K562 (cell line): Measurements from ENCODE around the gene DNAJC6. TPM values are rescaled to one million over a fixed set of nuclear protein-coding genes. Genes with fewer than 3 reads are reported as not detected.

Experiments
- ARHGAP35 ChIP-seq: fragments of 450-650 bp; IDR thresholded peaks from 2 replicates; pipeline ENCODE4 v1.6.1; 2018; ENCODE audit not compliant: partially characterized antibody
- ASH1L ChIP-seq: fragments of 450-650 bp; IDR thresholded peaks from 2 replicates; pipeline ENCODE4 v1.6.1; 2018; ENCODE audit warnings: borderline replicate concordance, mild to moderate bottlenecking, low read depth; ENCODE audit not compliant: partially characterized antibody
- CXXC5 ChIP-seq: fragments of 250-450 bp; sonication (Bioruptor Pico); IDR thresholded peaks from 2 replicates; pipeline ENCODE4 v1.8.0; 2022; ENCODE audit warnings: inconsistent platforms, mild to moderate bottlenecking, moderate library complexity
- EWSR1 ChIP-seq: fragments of 450-650 bp; IDR thresholded peaks from 2 replicates; pipeline ENCODE4 v1.6.1; 2018; ENCODE audit warnings: borderline replicate concordance, mild to moderate bottlenecking, low read depth, moderate library complexity; ENCODE audit not compliant: partially characterized antibody
- HDAC6 ChIP-seq: IDR thresholded peaks from 2 replicates; pipeline ENCODE4 v1.6.1; 2012; ENCODE audit warnings: low read depth, mild to moderate bottlenecking, control low read depth, inconsistent platforms, low read length, moderate library complexity
- MED1 ChIP-seq: sonication (generic); formaldehyde crosslinking; IDR thresholded peaks from 2 replicates; pipeline ENCODE4 v1.8.1; 2023; ENCODE audit warnings: missing genetic modification reagents, borderline replicate concordance
- NFIX ChIP-seq: fragments of 250-450 bp; sonication (Bioruptor Pico); IDR thresholded peaks from 2 replicates; pipeline ENCODE4 v1.4.0; 2020; ENCODE audit warnings: low read depth, mild to moderate bottlenecking, moderate library complexity
- POLR2AphosphoS2 ChIP-seq: IDR thresholded peaks from 2 replicates; pipeline ENCODE4 v1.6.1; 2012; ENCODE audit warnings: low read length, improper control_type of control experiment
- RCOR1 ChIP-seq, 2 experiments: IDR thresholded peaks; 2 replicates each; pipeline ENCODE4 v1.6.1; 2012; ENCODE audit warnings: low read depth in 2 of 2, low read length in 2 of 2, borderline replicate concordance in 1 of 2, improper control_type of control experiment in 1 of 2
- SIRT6 ChIP-seq: IDR thresholded peaks from one replicate; pipeline ENCODE4 v1.6.1; 2012; ENCODE audit warnings: low read depth, mild to moderate bottlenecking, control low read depth, inconsistent platforms, low read length, moderate library complexity
- SNRNP70 ChIP-seq: fragments of 200-400 bp; formaldehyde crosslinking; optimal IDR thresholded peaks from 2 replicates; pipeline ENCODE3; 2017; ENCODE audit warnings: low read depth, low read length
- ZNF121 ChIP-seq: sonication (generic); formaldehyde crosslinking; conservative IDR thresholded peaks from 2 replicates; pipeline ENCODE4 v1.8.0; 2022; ENCODE audit warnings: missing genetic modification reagents
- polyA plus RNA-seq, 8 experiments: library from polyadenylated mRNA; depleted of rRNA in 4 of 8; stranded (reverse) in 5 of 8; unstranded in 3 of 8; fragments of >200 nt; fragmentation: Nextera tagmentation in 2 of 8; fragmentation: Illumina TruSeq in 1 of 8; extraction: Ambion mirVana in 2 of 8; extraction: Trizol in 1 of 8; gene quantifications; 2 replicates each; pipeline versions ENCODE4 v1.2.1 to v1.2.3, GENCODE V29; 2011 to 2014; ENCODE audit warnings: inconsistent platforms in 1 of 8, missing spikeins in 1 of 8
- total RNA-seq, 7 experiments: library from RNA; depleted of rRNA in 6 of 7; stranded (reverse); fragments of >200 nt in 6 of 7; fragmentation: Illumina TruSeq in 2 of 7; extraction: Trizol in 2 of 7; gene quantifications; 2 replicates each; pipeline versions ENCODE4 v1.2.1 to v1.2.3, GENCODE V29; 2011 to 2021; ENCODE audit warnings: low replicate concordance in 1 of 7
- TF ChIP-seq, protein P1 (sequence below): sonication (generic); formaldehyde crosslinking; IDR thresholded peaks from 2 replicates; pipeline ENCODE4 v1.8.0; 2022; ENCODE audit warnings: missing genetic modification reagents, mild to moderate bottlenecking, borderline replicate concordance
- TF ChIP-seq, protein P2 (sequence below), 2 experiments: fragments of 450-650 bp in 1 of 2; sonication (generic) in 1 of 2; formaldehyde crosslinking in 1 of 2; IDR thresholded peaks in 1 of 2; conservative IDR thresholded peaks in 1 of 2; 2 replicates each; pipeline versions ENCODE4 v1.6.1 to v1.8.1; 2016 to 2023; ENCODE audit warnings: mild to moderate bottlenecking in 2 of 2, moderate library complexity in 2 of 2, inconsistent platforms in 1 of 2, missing genetic modification reagents in 1 of 2

DNAJC6 gene
- total and polyA plus RNA-seq, 9 of the 15 experiments (the other 6 are each of a cell fraction or from before 2014, with no cell fraction given) = 6.7 to 78.7 (median 28.0) TPM

DNA sequence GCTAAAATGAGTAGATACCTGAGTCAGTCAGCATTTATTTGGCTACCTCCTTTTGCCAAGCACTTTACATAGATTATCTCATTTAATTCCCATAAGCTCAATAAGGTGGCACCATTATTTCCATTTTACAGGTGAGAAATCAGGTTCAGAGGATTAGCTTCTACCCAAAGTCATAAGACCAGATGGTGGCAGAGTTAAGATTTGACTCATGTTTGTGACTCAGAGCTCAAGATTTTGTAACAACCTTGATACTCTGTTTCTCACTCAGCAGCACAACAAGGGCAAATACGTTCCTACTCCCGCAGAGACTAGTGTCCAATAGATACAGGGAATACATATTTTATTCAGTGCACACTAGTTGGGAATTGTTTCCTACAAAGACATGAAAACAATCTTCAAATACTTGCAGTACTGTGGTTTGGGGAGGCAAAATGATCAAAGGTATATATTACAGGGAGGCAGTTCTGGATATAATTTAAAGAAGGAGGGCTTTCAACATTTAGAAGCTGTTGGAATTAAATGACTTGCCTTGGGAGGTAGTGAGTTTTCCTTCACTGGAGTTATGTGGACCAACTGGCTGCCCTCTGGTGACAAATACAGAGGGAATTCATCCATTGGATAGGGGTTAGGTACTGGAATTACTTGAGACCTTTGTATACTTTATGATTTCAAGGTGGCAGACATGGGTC is 114.7 kb downstream of the DNAJC6 start (continued):
- TF ChIP-seq ARHGAP35 = no peak
- TF ChIP-seq, protein P1, sequence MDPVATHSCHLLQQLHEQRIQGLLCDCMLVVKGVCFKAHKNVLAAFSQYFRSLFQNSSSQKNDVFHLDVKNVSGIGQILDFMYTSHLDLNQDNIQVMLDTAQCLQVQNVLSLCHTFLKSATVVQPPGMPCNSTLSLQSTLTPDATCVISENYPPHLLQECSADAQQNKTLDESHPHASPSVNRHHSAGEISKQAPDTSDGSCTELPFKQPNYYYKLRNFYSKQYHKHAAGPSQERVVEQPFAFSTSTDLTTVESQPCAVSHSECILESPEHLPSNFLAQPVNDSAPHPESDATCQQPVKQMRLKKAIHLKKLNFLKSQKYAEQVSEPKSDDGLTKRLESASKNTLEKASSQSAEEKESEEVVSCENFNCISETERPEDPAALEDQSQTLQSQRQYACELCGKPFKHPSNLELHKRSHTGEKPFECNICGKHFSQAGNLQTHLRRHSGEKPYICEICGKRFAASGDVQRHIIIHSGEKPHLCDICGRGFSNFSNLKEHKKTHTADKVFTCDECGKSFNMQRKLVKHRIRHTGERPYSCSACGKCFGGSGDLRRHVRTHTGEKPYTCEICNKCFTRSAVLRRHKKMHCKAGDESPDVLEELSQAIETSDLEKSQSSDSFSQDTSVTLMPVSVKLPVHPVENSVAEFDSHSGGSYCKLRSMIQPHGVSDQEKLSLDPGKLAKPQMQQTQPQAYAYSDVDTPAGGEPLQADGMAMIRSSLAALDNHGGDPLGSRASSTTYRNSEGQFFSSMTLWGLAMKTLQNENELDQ (CRISPR knock-in tag) = no peak
- no peak for TF ChIP-seq POLR2AphosphoS2
- no peak for TF ChIP-seq NFIX (CRISPR knock-in tag)
- no peak for TF ChIP-seq ASH1L
- no peak for TF ChIP-seq MED1 (CRISPR knock-in tag)
- no peak for TF ChIP-seq HDAC6
- TF ChIP-seq CXXC5 (CRISPR knock-in tag) = no peak; the same call in 1 of the 2 replicates
- TF ChIP-seq SNRNP70 = no peak
- TF ChIP-seq RCOR1 (IDR thresholded peaks at IDR 0.05; ENCODE audit: borderline replicate concordance in 1 of 2, low read depth in 2 of 2, low read length in 2 of 2) = peak in 1 of 2 experiments; percentile 56; a peak in 1 of 4 replicates
- TF ChIP-seq, protein P2, sequence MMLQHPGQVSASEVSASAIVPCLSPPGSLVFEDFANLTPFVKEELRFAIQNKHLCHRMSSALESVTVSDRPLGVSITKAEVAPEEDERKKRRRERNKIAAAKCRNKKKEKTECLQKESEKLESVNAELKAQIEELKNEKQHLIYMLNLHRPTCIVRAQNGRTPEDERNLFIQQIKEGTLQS (IDR thresholded peaks at IDR 0.05) = peak; percentile 84
- TF ChIP-seq, protein P2 (CRISPR knock-in tag; conservative IDR thresholded peaks at IDR 0.05) = no peak
- TF ChIP-seq EWSR1 = no peak
- no peak for TF ChIP-seq ZNF121
- no peak for TF ChIP-seq SIRT6
